Esophagus muscularis mucosa (tissue), 4 donors: ENCODE measurements around the gene NCAN.

Source experiments
- EP300 ChIP-seq: sonication (generic); formaldehyde crosslinking; IDR thresholded peaks from one replicate; pipeline ENCODE4 v1.6.1; 2017; ENCODE audit warnings: antibody characterized with exemption
- POLR2AphosphoS5 ChIP-seq, 2 donors: sonication (generic); formaldehyde crosslinking; IDR thresholded peaks; one replicate each; pipeline ENCODE4 v1.6.1; 2017; ENCODE audit warnings: antibody characterized with exemption in 2 of 2
- TF ChIP-seq, protein P1 (sequence below), 3 experiments: fragments of 200-600 bp in 2 of 3; fragments of 450-650 bp in 1 of 3; sonication (generic) in 2 of 3; IDR thresholded peaks; one replicate each; pipeline ENCODE4 v1.5.1; 2017 to 2019; ENCODE audit warnings: antibody characterized with exemption in 3 of 3, mild to moderate bottlenecking in 2 of 3, moderate library complexity in 1 of 3

DNA sequence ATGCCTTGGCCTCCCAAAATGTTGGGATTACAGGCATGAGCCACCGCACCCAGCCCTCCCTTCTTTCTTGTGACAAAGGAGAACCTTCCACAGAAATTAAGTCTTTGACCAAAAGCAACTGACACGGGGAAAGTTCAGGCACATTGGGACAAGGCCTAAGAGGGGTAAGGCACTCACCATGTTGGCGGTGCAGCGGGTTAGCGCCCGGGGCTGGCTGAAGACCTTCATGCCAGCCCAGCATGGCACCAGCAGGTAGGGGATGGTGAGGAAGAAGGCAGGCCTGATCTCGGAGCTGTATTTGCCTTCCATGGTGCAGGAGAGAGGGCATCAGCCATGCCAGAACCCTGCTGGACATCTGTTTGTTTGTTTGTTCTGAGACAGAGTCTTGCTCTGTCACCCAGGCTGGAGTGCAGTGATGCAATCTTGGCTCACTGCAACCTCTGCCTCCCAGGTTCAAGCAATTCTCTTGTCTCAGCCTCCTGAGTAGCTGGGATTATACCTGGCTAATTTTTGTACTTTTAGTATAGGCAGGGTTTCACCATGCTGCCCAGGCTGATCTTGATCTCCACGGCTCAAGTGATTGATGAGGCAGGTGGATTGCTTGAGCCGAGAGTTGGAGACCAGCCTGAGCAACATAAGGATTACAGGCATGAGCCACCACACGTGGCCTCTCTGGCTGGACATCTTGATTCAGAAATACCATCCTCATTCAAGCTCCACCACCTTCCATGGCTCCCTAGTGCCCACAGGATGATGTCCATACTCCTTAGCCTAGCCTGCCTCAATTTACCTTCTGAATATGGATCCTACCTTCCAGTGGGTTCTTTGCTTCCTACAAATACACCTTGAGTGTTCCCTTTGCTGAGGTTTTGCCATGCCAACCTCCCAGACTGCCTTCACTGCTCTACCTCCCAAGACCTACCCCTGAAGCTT lies 57.0 kb downstream of the NCAN start:
- no peak for TF ChIP-seq EP300
- TF ChIP-seq, protein P1, sequence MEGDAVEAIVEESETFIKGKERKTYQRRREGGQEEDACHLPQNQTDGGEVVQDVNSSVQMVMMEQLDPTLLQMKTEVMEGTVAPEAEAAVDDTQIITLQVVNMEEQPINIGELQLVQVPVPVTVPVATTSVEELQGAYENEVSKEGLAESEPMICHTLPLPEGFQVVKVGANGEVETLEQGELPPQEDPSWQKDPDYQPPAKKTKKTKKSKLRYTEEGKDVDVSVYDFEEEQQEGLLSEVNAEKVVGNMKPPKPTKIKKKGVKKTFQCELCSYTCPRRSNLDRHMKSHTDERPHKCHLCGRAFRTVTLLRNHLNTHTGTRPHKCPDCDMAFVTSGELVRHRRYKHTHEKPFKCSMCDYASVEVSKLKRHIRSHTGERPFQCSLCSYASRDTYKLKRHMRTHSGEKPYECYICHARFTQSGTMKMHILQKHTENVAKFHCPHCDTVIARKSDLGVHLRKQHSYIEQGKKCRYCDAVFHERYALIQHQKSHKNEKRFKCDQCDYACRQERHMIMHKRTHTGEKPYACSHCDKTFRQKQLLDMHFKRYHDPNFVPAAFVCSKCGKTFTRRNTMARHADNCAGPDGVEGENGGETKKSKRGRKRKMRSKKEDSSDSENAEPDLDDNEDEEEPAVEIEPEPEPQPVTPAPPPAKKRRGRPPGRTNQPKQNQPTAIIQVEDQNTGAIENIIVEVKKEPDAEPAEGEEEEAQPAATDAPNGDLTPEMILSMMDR (IDR thresholded peaks at IDR 0.05) = no peak
- TF ChIP-seq POLR2AphosphoS5 (IDR thresholded peaks at IDR 0.05) = no peak
